GM23338 (cell line): ENCODE results near the gene MYH6. TPM values are rescaled to one million over a fixed set of nuclear protein-coding genes. Genes with fewer than 3 reads are reported as not detected.

Source experiments
- ATAC-seq: fragments of 200-7000 bp; cut with Tn5 transposase; 3 replicates; pipeline ENCODE4 v1.9.1; 2020
- DNase-seq: peaks from one replicate; pipeline ENCODE4 v3.0.0-alpha.2; 2015; ENCODE audit warnings: low spot score
- H2AFZ ChIP-seq: fragments of 200-600 bp; sonication (generic); 2 replicates; pipeline ENCODE4 v1.8.0; 2016; ENCODE audit warnings: antibody characterized with exemption, mild to moderate bottlenecking, moderate library complexity
- H3F3A ChIP-seq: fragments of 200-600 bp; sonication (generic); replicated peaks from 2 replicates; pipeline ENCODE4 v1.8.0; 2017; ENCODE audit warnings: antibody characterized with exemption, mixed run types, low read depth
- H3K27ac ChIP-seq: fragments of 200-600 bp; sonication (generic); 2 replicates; pipeline ENCODE4 v1.6.1; 2016; ENCODE audit warnings: low read depth
- H3K27me3 ChIP-seq: fragments of 200-600 bp; sonication (generic); 2 replicates; pipeline ENCODE4 v1.8.0; 2016; ENCODE audit warnings: mild to moderate bottlenecking, mixed run types, moderate library complexity; ENCODE audit not compliant: insufficient read depth
- H3K36me3 ChIP-seq: fragments of 200-600 bp; sonication (generic); 2 replicates; pipeline ENCODE4 v1.8.0; 2016; ENCODE audit warnings: mild to moderate bottlenecking; ENCODE audit not compliant: insufficient read depth
- H3K4me1 ChIP-seq: fragments of 200-600 bp; sonication (generic); 2 replicates; pipeline ENCODE4 v1.8.0; 2016; ENCODE audit warnings: mild to moderate bottlenecking, moderate library complexity; ENCODE audit not compliant: insufficient read depth
- H3K4me2 ChIP-seq: fragments of 200-600 bp; sonication (generic); 2 replicates; pipeline ENCODE4 v1.7.1; 2017; ENCODE audit warnings: mixed run types
- H3K4me3 ChIP-seq: fragments of 200-600 bp; sonication (generic); 2 replicates; pipeline ENCODE4 v1.6.1; 2016; ENCODE audit warnings: mixed run types
- H3K79me2 ChIP-seq: fragments of 200-600 bp; sonication (generic); replicated peaks from 2 replicates; pipeline ENCODE4 v1.8.0; 2017; ENCODE audit warnings: mild to moderate bottlenecking; ENCODE audit not compliant: insufficient read depth
- H3K9me2 ChIP-seq: fragments of 200-600 bp; sonication (generic); 2 replicates; pipeline ENCODE4 v1.8.0; 2017; ENCODE audit not compliant: insufficient read depth
- H4K20me1 ChIP-seq: fragments of 200-600 bp; sonication (generic); replicated peaks from 2 replicates; pipeline ENCODE4 v1.8.0; 2017; ENCODE audit warnings: mild to moderate bottlenecking; ENCODE audit not compliant: insufficient read depth
- H3K27ac Mint-ChIP-seq: 2 replicates; pipeline ENCODE4 v1.8.0; 2020; ENCODE audit warnings: inconsistent platforms, mild to moderate bottlenecking, moderate library complexity, mixed read lengths
- H3K27me3 Mint-ChIP-seq: 3 replicates; pipeline ENCODE4 v1.8.0; 2022; ENCODE audit warnings: low read depth, mild to moderate bottlenecking, moderate library complexity, mixed read lengths, inconsistent platforms; ENCODE audit not compliant: insufficient read depth, poor library complexity
- H3K36me3 Mint-ChIP-seq: 3 replicates; pipeline ENCODE4 v1.8.0; 2021; ENCODE audit warnings: low read depth, mild to moderate bottlenecking, inconsistent platforms, moderate library complexity, mixed read lengths
- H3K4me1 Mint-ChIP-seq: 3 replicates; pipeline ENCODE4 v1.8.0; 2020; ENCODE audit warnings: mild to moderate bottlenecking, inconsistent platforms, mixed read lengths
- H3K4me3 Mint-ChIP-seq: 3 replicates; pipeline ENCODE4 v1.8.0; 2021; ENCODE audit warnings: moderate library complexity, mild to moderate bottlenecking, inconsistent platforms, mixed read lengths
- H3K9me3 Mint-ChIP-seq: 3 replicates; pipeline ENCODE4 v1.8.0; 2020; ENCODE audit warnings: moderate library complexity, mild to moderate bottlenecking, inconsistent platforms, mixed read lengths
- NANOG ChIP-seq: IDR thresholded peaks from 2 replicates; pipeline ENCODE4 v1.6.1; 2016; ENCODE audit warnings: antibody characterized with exemption, borderline replicate concordance
- ZNF331 ChIP-seq: fragments of 250-450 bp; sonication (Bioruptor Pico); IDR thresholded peaks from 2 replicates; pipeline ENCODE4 v1.5.0; 2020; ENCODE audit warnings: low read depth, mild to moderate bottlenecking, moderate library complexity
- ZNF462 ChIP-seq: fragments of 250-450 bp; sonication (Bioruptor Pico); IDR thresholded peaks from 2 replicates; pipeline ENCODE4 v1.5.0; 2020; ENCODE audit warnings: mild to moderate bottlenecking, moderate library complexity
- polyA plus RNA-seq: library from polyadenylated mRNA; unstranded; fragments of >200 nt; fragmentation: Nextera tagmentation; extraction: Ambion mirVana; gene quantifications from 2 replicates; pipeline ENCODE4 v1.2.1, GENCODE V29; 2016
- total RNA-seq: library from RNA; depleted of rRNA; stranded (reverse); fragments of >200 nt; shearing (Covaris generic); gene quantifications from 2 replicates; pipeline ENCODE4 v1.2.3, GENCODE V29; 2014
- TF ChIP-seq, protein P1 (sequence below), 2 experiments: fragments of 200-600 bp in 1 of 2; sonication (generic) in 1 of 2; conservative IDR thresholded peaks; 2 replicates each; pipeline versions ENCODE4 v1.5.1 to v1.6.1; 2016 to 2017; ENCODE audit warnings: antibody characterized with exemption in 2 of 2, low read depth in 2 of 2, mild to moderate bottlenecking in 2 of 2, moderate library complexity in 1 of 2

The MYH6 gene
- total and polyA plus RNA-seq, 2 experiments from 2014 or later: 0.03 to 0.10 TPM

GRCh38 chr14:23352506-23353432, 55.3 kb downstream of the MYH6 start, which contains the start of gene SLC22A17 (continued):
- TF ChIP-seq, protein P1, sequence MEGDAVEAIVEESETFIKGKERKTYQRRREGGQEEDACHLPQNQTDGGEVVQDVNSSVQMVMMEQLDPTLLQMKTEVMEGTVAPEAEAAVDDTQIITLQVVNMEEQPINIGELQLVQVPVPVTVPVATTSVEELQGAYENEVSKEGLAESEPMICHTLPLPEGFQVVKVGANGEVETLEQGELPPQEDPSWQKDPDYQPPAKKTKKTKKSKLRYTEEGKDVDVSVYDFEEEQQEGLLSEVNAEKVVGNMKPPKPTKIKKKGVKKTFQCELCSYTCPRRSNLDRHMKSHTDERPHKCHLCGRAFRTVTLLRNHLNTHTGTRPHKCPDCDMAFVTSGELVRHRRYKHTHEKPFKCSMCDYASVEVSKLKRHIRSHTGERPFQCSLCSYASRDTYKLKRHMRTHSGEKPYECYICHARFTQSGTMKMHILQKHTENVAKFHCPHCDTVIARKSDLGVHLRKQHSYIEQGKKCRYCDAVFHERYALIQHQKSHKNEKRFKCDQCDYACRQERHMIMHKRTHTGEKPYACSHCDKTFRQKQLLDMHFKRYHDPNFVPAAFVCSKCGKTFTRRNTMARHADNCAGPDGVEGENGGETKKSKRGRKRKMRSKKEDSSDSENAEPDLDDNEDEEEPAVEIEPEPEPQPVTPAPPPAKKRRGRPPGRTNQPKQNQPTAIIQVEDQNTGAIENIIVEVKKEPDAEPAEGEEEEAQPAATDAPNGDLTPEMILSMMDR (conservative IDR thresholded peaks at IDR 0.05; ENCODE audit: low read depth in 2 of 2): no peak

DNA sequence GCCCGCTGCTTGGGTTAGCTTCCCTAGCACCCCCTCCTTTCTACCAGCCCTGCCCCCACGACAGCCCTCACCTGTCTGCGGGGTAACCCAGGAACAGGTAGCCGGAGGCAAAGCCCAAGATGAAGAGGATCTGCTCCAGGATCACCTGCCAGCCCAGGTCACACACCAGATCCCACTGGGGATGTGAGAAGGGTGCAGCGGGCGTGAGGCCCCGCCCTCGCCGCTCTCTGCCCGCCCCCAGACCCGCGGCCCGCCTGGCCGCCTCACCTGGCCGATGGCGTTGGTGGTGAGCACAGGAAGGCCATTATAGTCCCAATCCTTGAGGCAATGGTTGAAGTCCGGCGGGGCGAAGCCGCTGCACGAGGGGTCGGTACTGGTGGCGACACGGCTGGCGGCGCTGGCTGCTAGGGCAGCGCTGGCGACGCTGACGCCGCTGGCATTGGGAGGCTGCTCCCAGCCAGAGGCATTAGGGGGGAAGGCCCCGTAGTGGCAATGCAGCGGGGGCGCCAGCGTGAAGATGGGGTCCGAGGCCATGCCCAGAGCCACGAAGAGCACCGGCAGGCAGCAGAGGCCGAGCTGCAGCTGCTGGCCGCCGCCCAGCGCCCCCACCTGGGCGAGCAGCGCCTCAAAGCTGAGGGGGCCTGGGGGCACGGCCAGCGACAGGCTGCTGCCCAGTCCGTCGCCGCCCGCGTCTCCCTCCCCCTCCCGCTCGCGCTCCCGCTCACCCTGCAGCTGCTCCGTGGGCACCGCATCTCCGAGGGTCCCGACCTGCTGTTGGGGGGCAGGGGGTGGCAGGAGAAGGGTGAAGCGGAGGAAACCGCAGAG, 56.2 kb downstream of the MYH6 start:
- Mint-ChIP-seq H3K9me3 (no peaks in the 10 kb centered on the region; the same call in 1 of the 3 replicates), H3K4me3 (peak overlapping the region; percentile 69), H3K36me3 (peaks cover 16% of the 10 kb centered on the region), H3K27me3 (peaks cover 16% of the 10 kb centered on the region), H3K4me1 (peaks cover 15% of the 10 kb centered on the region), H3K27ac (no peak overlapping the region)
- Histone ChIP-seq H2AFZ (peak overlapping the region; percentile 69), H3K4me2 (peak overlapping the region; percentile 94), H3K27me3 (peaks cover 37% of the 10 kb centered on the region), H4K20me1 (peaks cover 5% of the 10 kb centered on the region; the same call in 1 of the 2 replicates), H3K4me3 (peak overlapping the region; percentile 85), H3F3A (no peaks in the 10 kb centered on the region), H3K79me2 (no peaks in the 10 kb centered on the region), H3K27ac (no peak overlapping the region), H3K36me3 (no peaks in the 10 kb centered on the region), H3K4me1 (peaks cover 5% of the 10 kb centered on the region; the same call in 1 of the 2 replicates), H3K9me2 (no peaks in the 10 kb centered on the region)
- TF ChIP-seq NANOG (no peak), ZNF331 (no peak)
- TF ChIP-seq, protein P1 (conservative IDR thresholded peaks at IDR 0.05; ENCODE audit: low read depth in 2 of 2): peak; percentile 25 to 59
- ATAC-seq: peak; percentile 74
- DNase-seq: peak; percentile 67

DNA sequence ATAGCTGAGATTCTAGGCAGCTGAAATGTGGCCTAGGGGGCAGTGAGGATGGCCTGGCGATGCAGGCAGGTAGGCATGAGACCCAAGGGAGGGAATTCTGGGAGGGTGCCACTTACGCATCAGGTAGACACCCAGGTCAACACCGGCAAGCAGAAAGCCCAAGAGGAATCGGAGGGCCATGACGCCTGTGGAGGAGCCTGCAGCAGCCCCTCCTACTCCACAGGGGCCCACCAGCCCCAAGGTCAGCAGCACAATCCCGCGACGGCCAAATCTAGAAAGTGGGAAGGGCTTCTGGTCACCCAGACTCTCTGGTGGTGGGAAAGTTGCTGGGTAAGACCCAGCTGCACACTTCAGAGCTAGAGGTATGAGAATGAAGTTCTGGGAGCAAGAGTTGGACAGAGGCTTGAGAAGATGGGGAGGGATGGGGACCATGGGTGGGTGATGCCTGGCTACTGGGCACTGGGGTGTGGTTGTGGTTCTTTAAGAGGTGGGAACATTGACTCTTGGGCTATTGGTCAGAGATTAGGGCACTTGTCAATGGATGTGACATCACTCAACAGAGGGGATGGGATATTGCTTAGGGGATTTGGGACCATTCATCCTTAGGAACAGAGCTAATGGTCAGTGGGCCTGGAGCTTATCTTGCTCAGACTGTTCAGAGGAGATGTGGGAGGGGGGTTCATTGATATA, 58.8 kb downstream of the MYH6 start:
- no peak overlapping the region for H3K27ac ChIP-seq
- H3K4me2 ChIP-seq: no peak overlapping the region
- peaks cover 15% of the 10 kb centered on the region for H3K4me1 ChIP-seq
- H3K4me3 ChIP-seq: no peak overlapping the region
- peaks cover 29% of the 10 kb centered on the region for H3K27me3 ChIP-seq
- peaks cover 9% of the 10 kb centered on the region for H3K36me3 Mint-ChIP-seq
- H2AFZ ChIP-seq: no peak overlapping the region
- H3F3A ChIP-seq: peaks cover 6% of the 10 kb centered on the region; the same call in 1 of the 2 replicates
- peaks cover 16% of the 10 kb centered on the region for H3K27me3 Mint-ChIP-seq
- no peaks in the 10 kb centered on the region for H3K36me3 ChIP-seq
- no peak overlapping the region for H3K27ac Mint-ChIP-seq
- H3K9me2 ChIP-seq: no peaks in the 10 kb centered on the region
- ATAC-seq: no peak
- H4K20me1 ChIP-seq: peaks cover 5% of the 10 kb centered on the region; the same call in 1 of the 2 replicates
- H3K4me3 Mint-ChIP-seq: no peak overlapping the region
- no peak for DNase-seq
- H3K9me3 Mint-ChIP-seq: no peaks in the 10 kb centered on the region; the same call in 1 of the 3 replicates
- H3K4me1 Mint-ChIP-seq: peaks cover 24% of the 10 kb centered on the region
- no peaks in the 10 kb centered on the region for H3K79me2 ChIP-seq
- TF ChIP-seq ZNF462 (CRISPR knock-in tag) (no peak), NANOG (no peak)
